GM12864 (cell line): ENCODE results near the gene GTF2A1L.

ENCODE experiments used
- DNase-seq: peaks from one replicate; pipeline ENCODE4 v3.0.0-alpha.2; 2011; ENCODE audit warnings: low read depth
- H3K4me3 ChIP-seq: 2 replicates; pipeline ENCODE4 v1.5.1; 2011; ENCODE audit warnings: mild to moderate bottlenecking, low read depth, low read length, control low read depth
- CTCF ChIP-seq: IDR thresholded peaks from 2 replicates; pipeline ENCODE4 v1.5.1; 2011; ENCODE audit warnings: low read depth, mild to moderate bottlenecking, moderate library complexity, low read length, control low read depth, inconsistent platforms; ENCODE audit errors: missing control alignments

The GTF2A1L gene

GRCh38 chr2:48626047-48626446, 8.4 kb downstream of the GTF2A1L start:
- no peak for DNase-seq
- no peak overlapping the region for H3K4me3 ChIP-seq
- TF ChIP-seq CTCF: no peak

- no peak overlapping the region for H3K4me3 ChIP-seq
- DNase-seq: no peak
- TF ChIP-seq CTCF: no peak
Measured at GRCh38 chr2:48633143-48633542, 15.5 kb downstream of the GTF2A1L start.

- no peak for TF ChIP-seq CTCF
- DNase-seq: no peak
- H3K4me3 ChIP-seq: no peak overlapping the region
Measured at GRCh38 chr2:48635786-48636185, 18.1 kb downstream of the GTF2A1L start.

GRCh38 chr2:48638261-48638660, 20.6 kb downstream of the GTF2A1L start:
- no peak for TF ChIP-seq CTCF
- no peak for DNase-seq
- no peak overlapping the region for H3K4me3 ChIP-seq

GRCh38 chr2:48651158-48651790, 33.6 kb downstream of the GTF2A1L start:
- TF ChIP-seq CTCF: no peak
- no peak for DNase-seq
- no peak overlapping the region for H3K4me3 ChIP-seq

- TF ChIP-seq CTCF: no peak
- no peak for DNase-seq
- no peak overlapping the region for H3K4me3 ChIP-seq
Measured at GRCh38 chr2:48668992-48669391, 51.3 kb downstream of the GTF2A1L start.

- no peak for TF ChIP-seq CTCF
- no peak overlapping the region for H3K4me3 ChIP-seq
- no peak for DNase-seq
Measured at GRCh38 chr2:48673581-48673980, 55.9 kb downstream of the GTF2A1L start.
